Liver (tissue), 3 donors: Measurements from ENCODE around the gene TMEM150A.

Experiments used
- FOXA1 ChIP-seq: IDR thresholded peaks from 2 replicates; pipeline ENCODE4 v1.6.1; 2016; ENCODE audit warnings: antibody characterized with exemption
- GABPA ChIP-seq, 2 donors: IDR thresholded peaks in 1 of 2; conservative IDR thresholded peaks in 1 of 2; 2 replicates each; pipeline ENCODE4 v1.6.1; 2016; ENCODE audit warnings: antibody characterized with exemption in 2 of 2, mild to moderate bottlenecking in 1 of 2, moderate library complexity in 1 of 2
- RXRA ChIP-seq, 2 donors: IDR thresholded peaks; 2 replicates each; pipeline ENCODE4 v1.6.1; 2017 to 2018; ENCODE audit warnings: antibody characterized with exemption in 2 of 2, mild to moderate bottlenecking in 1 of 2
- YY1 ChIP-seq: IDR thresholded peaks from 2 replicates; pipeline ENCODE4 v1.6.1; 2016; ENCODE audit warnings: antibody characterized with exemption, mild to moderate bottlenecking
- TF ChIP-seq, protein P1 (sequence below): fragments of 150-350 bp; IDR thresholded peaks from 2 replicates; pipeline ENCODE4 v1.5.1; 2017; ENCODE audit warnings: improper control_type of control experiment, low read depth, low read length; ENCODE audit not compliant: missing input control
- TF ChIP-seq, protein P2 (sequence below): IDR thresholded peaks from 2 replicates; pipeline ENCODE4 v1.6.1; 2016; ENCODE audit warnings: antibody characterized with exemption, mild to moderate bottlenecking
- TF ChIP-seq, protein P3 (sequence below): IDR thresholded peaks from 2 replicates; pipeline ENCODE4 v1.6.1; 2016; ENCODE audit warnings: antibody characterized with exemption
- donor health status: healthy.
- donor health status: healthy.

DNA sequence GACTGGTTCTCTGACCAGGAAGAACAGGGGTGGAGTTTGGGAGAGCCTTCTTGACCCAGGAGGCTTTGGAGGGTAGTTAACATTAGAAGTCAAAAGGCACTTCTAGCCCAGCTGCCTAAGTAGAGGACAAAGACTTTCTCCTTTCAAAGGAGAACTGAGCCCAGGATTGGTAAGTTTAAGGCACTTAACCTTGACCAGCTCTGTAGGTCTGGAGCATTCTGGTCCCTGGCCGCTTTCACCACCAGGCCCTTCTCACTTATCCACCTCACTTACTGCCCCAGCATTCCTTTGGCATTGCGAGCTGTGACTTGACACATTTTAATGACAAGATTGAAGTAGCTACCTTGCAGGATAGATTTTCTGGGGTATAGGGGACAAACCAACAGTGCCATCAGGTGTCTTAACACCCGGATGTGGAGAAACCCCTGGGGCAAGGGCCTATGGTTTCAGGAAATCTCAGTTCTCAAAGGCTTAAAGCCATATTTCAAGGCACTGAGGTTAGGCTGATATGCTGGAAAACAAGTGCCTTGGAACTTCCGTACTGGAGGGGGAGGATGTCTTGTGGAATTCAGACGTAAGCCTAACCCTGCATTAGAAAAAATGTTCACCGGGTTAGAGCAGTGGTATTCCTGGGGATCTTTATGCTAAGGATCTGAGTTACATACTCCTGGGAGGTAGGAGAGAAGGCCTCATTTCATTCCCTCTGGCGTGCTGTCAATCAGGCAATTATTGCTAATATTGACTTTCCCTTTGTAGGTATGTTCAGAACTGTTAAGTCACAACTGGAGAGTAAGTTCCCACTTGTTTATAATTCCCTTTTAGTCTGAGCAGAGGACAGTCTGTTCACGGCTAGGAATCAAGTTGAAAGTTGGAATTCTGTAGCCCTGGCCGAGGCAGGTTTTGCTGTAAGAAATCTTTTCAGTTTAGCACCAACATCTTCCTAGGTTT lies 5.0 kb upstream of the TMEM150A start:
- TF ChIP-seq, protein P1, sequence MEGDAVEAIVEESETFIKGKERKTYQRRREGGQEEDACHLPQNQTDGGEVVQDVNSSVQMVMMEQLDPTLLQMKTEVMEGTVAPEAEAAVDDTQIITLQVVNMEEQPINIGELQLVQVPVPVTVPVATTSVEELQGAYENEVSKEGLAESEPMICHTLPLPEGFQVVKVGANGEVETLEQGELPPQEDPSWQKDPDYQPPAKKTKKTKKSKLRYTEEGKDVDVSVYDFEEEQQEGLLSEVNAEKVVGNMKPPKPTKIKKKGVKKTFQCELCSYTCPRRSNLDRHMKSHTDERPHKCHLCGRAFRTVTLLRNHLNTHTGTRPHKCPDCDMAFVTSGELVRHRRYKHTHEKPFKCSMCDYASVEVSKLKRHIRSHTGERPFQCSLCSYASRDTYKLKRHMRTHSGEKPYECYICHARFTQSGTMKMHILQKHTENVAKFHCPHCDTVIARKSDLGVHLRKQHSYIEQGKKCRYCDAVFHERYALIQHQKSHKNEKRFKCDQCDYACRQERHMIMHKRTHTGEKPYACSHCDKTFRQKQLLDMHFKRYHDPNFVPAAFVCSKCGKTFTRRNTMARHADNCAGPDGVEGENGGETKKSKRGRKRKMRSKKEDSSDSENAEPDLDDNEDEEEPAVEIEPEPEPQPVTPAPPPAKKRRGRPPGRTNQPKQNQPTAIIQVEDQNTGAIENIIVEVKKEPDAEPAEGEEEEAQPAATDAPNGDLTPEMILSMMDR = no peak
- TF ChIP-seq, protein P2, sequence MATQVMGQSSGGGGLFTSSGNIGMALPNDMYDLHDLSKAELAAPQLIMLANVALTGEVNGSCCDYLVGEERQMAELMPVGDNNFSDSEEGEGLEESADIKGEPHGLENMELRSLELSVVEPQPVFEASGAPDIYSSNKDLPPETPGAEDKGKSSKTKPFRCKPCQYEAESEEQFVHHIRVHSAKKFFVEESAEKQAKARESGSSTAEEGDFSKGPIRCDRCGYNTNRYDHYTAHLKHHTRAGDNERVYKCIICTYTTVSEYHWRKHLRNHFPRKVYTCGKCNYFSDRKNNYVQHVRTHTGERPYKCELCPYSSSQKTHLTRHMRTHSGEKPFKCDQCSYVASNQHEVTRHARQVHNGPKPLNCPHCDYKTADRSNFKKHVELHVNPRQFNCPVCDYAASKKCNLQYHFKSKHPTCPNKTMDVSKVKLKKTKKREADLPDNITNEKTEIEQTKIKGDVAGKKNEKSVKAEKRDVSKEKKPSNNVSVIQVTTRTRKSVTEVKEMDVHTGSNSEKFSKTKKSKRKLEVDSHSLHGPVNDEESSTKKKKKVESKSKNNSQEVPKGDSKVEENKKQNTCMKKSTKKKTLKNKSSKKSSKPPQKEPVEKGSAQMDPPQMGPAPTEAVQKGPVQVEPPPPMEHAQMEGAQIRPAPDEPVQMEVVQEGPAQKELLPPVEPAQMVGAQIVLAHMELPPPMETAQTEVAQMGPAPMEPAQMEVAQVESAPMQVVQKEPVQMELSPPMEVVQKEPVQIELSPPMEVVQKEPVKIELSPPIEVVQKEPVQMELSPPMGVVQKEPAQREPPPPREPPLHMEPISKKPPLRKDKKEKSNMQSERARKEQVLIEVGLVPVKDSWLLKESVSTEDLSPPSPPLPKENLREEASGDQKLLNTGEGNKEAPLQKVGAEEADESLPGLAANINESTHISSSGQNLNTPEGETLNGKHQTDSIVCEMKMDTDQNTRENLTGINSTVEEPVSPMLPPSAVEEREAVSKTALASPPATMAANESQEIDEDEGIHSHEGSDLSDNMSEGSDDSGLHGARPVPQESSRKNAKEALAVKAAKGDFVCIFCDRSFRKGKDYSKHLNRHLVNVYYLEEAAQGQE = no peak
- TF ChIP-seq, protein P3, sequence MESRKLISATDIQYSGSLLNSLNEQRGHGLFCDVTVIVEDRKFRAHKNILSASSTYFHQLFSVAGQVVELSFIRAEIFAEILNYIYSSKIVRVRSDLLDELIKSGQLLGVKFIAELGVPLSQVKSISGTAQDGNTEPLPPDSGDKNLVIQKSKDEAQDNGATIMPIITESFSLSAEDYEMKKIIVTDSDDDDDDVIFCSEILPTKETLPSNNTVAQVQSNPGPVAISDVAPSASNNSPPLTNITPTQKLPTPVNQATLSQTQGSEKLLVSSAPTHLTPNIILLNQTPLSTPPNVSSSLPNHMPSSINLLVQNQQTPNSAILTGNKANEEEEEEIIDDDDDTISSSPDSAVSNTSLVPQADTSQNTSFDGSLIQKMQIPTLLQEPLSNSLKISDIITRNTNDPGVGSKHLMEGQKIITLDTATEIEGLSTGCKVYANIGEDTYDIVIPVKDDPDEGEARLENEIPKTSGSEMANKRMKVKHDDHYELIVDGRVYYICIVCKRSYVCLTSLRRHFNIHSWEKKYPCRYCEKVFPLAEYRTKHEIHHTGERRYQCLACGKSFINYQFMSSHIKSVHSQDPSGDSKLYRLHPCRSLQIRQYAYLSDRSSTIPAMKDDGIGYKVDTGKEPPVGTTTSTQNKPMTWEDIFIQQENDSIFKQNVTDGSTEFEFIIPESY = no peak
- TF ChIP-seq RXRA (IDR thresholded peaks at IDR 0.05) (no peak), YY1 (no peak), GABPA (IDR thresholded peaks at IDR 0.05 in 1 of 2, conservative IDR thresholded peaks at IDR 0.05 in 1 of 2) (no peak), FOXA1 (no peak)
